Measurements from ENCODE around the gene DNAL1. TPM values are rescaled to one million over a fixed set of nuclear protein-coding genes. Genes with fewer than 3 reads are reported as not detected.

DNAL1 gene
- total and polyA plus RNA-seq, 2 experiments from 2014 or later = 5.9 to 16.7 TPM

- Histone ChIP-seq H3K4me1 (ENCODE audit: insufficient read depth) (peaks cover 8% of the 10 kb centered on the region), H3K9ac (no peak overlapping the region), H3K27ac (no peak overlapping the region), H2AFZ (no peak overlapping the region), H3K9me3 (ENCODE audit: low read depth) (no peaks in the 10 kb centered on the region), H3K36me3 (ENCODE audit: low read depth) (peaks cover 24% of the 10 kb centered on the region), H3K27me3 (replicated peaks; ENCODE audit: insufficient read depth) (no peaks in the 10 kb centered on the region), H3K79me2 (ENCODE audit: insufficient read depth) (peaks cover 16% of the 10 kb centered on the region), H3K4me2 (ENCODE audit: unreplicated experiment) (no peak overlapping the region), H3F3A (ENCODE audit: insufficient read depth) (peaks cover 32% of the 10 kb centered on the region), H4K20me1 (ENCODE audit: insufficient read depth) (no peaks in the 10 kb centered on the region; the same call in 1 of the 2 replicates), H3K9me2 (ENCODE audit: insufficient read depth) (no peaks in the 10 kb centered on the region), H3K4me3 (no peak overlapping the region)
- no peak for DNase-seq
- 96% methylated on average over 3 of the region's 3 CpGs for WGBS, 2 experiments (ENCODE audit: low coverage in 1 of 2, low lambda C conversion rate in 2 of 2, missing lambda C conversion rate in 2 of 2)
- in situ Hi-C loops (cut with MboI) = no loop called here
- TF ChIP-seq EZH2 (IDR thresholded peaks at IDR 0.05; ENCODE audit: insufficient read depth, poor library complexity, severe bottlenecking) (no peak), EZH2phosphoT487 (IDR thresholded peaks at IDR 0.05; ENCODE audit: insufficient read depth, low read depth) (no peak)
Observed at GRCh38 chr14:73717266-73717665, 72.5 kb downstream of the DNAL1 start.

DNA sequence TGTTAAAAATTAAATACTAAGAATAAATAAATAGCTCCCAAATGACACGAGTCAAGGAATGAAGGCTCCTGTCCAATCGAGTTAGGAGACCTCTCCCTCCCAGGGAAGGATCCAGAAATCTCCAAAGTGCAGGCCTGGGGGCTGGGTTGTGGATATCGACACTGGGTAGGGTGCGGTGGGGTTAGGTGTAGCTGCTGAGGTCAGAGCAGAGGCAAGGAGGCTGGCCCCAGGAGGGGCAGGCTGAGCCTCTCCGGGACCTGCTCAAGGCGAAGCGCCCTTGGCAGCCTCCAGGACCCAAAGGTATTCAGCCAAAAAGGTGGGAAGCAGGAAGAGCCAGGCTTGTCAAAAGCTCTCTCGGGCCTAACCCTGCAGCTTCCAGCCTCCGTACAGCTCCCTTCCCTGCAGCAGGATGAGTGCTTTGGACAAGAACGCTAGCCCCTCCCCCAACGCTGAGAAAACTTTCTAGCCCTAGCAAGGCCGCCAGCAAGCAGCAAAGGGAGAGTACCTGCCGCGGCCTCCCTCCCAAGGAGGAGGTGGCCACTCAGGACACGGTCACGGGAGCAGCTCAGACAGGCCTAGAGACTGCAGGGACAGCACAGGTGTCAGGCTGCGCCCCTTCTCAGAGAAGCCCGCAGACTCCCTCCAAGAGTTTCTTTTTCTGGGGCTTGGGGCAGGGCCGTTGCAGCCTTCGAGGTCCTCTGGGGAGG is 73.1 kb downstream of the DNAL1 start:
- Histone ChIP-seq H3K27ac (no peak overlapping the region), H3K9ac (no peak overlapping the region)

DNA sequence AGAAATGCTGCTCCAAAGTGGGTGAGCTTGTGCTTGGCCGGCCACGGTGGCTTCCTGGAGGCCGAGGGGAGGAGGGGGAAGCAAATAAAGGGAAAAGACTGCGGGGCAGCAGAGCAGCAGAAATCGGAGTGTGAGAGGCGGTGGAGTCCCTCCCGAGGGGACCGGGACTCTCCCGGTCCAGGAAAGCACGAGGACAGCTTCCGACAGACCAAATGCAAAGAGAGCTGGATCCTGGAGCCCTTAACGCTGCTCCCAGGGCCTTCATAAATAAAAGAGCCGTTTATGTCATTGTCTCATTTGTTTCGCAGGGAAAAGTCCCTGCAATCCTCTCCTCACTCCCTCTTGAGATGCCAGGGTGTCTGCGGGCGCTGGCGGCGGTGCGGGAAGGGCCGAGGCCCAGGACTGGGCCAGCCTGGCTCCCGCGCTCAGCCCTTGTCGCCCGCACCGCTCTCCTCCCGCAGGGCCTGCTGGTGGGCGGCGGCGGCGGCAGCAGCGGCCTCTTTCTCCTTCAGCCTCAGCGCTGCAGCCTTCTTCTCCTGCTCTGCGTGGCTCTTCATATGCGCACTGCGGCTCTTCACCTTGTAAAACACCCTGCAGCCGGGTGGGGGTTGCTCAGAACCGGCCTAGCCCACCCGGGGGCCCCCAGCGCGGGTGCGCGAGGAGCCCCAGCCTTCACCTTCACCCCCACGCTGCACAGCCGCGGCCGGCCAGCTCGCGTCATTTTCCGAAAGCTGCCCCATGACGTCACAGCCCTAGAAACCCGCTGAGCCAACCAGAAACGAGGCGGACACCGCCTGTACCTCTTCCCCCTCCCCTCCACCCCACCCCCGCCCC is 73.8 kb downstream of the DNAL1 start:
- WGBS, 2 experiments (ENCODE audit: low coverage in 1 of 2, low lambda C conversion rate in 2 of 2, missing lambda C conversion rate in 2 of 2) = 86 to 88% methylated on average over 46 to 55 of the region's 55 CpGs
- no peak for DNase-seq
- no peaks in the 10 kb centered on the region for H4K20me1 ChIP-seq (ENCODE audit: insufficient read depth)
- H3F3A ChIP-seq (ENCODE audit: insufficient read depth) = peaks cover 42% of the 10 kb centered on the region
- in situ Hi-C loops (cut with MboI) = no loop called here
- no peaks in the 10 kb centered on the region for H3K9me2 ChIP-seq (ENCODE audit: insufficient read depth)
- TF ChIP-seq EZH2phosphoT487 (IDR thresholded peaks at IDR 0.05; ENCODE audit: insufficient read depth, low read depth) (no peak), EZH2 (IDR thresholded peaks at IDR 0.05; ENCODE audit: insufficient read depth, poor library complexity, severe bottlenecking) (no peak)
- no peak overlapping the region for H2AFZ ChIP-seq
- no peak overlapping the region for H3K4me3 ChIP-seq
- H3K36me3 ChIP-seq (ENCODE audit: low read depth) = peaks cover 29% of the 10 kb centered on the region
- no peak overlapping the region for H3K4me2 ChIP-seq (ENCODE audit: unreplicated experiment)
- H3K27me3 ChIP-seq (replicated peaks; ENCODE audit: insufficient read depth) = no peaks in the 10 kb centered on the region
- no peak overlapping the region for H3K27ac ChIP-seq
- H3K79me2 ChIP-seq (ENCODE audit: insufficient read depth) = peaks cover 6% of the 10 kb centered on the region
- H3K9me3 ChIP-seq (ENCODE audit: low read depth) = no peaks in the 10 kb centered on the region
- peaks cover 19% of the 10 kb centered on the region for H3K4me1 ChIP-seq (ENCODE audit: insufficient read depth)
- no peak overlapping the region for H3K9ac ChIP-seq

More for the DNA sequence above, 73.1 kb downstream of the DNAL1 start:
- Histone ChIP-seq H3K36me3 (ENCODE audit: low read depth) (peaks cover 29% of the 10 kb centered on the region), H3K4me1 (ENCODE audit: insufficient read depth) (peaks cover 12% of the 10 kb centered on the region), H3K27me3 (replicated peaks; ENCODE audit: insufficient read depth) (no peaks in the 10 kb centered on the region), H3K9me2 (ENCODE audit: insufficient read depth) (no peaks in the 10 kb centered on the region), H3K9me3 (ENCODE audit: low read depth) (no peaks in the 10 kb centered on the region), H3K4me3 (no peak overlapping the region), H2AFZ (no peak overlapping the region), H3F3A (ENCODE audit: insufficient read depth) (peaks cover 35% of the 10 kb centered on the region), H3K79me2 (ENCODE audit: insufficient read depth) (peaks cover 14% of the 10 kb centered on the region), H4K20me1 (ENCODE audit: insufficient read depth) (no peaks in the 10 kb centered on the region; the same call in 1 of the 2 replicates), H3K4me2 (ENCODE audit: unreplicated experiment) (no peak overlapping the region)
- no peak for TF ChIP-seq EZH2phosphoT487 (IDR thresholded peaks at IDR 0.05; ENCODE audit: insufficient read depth, low read depth)
- TF ChIP-seq EZH2 (IDR thresholded peaks at IDR 0.05; ENCODE audit: insufficient read depth, poor library complexity, severe bottlenecking) = no peak
- DNase-seq = no peak
- WGBS, 2 experiments (ENCODE audit: low coverage in 1 of 2, low lambda C conversion rate in 2 of 2, missing lambda C conversion rate in 2 of 2) = 84 to 86% methylated on average over 20 of the region's 20 CpGs
- in situ Hi-C loops (cut with MboI) = no loop called here

DNA sequence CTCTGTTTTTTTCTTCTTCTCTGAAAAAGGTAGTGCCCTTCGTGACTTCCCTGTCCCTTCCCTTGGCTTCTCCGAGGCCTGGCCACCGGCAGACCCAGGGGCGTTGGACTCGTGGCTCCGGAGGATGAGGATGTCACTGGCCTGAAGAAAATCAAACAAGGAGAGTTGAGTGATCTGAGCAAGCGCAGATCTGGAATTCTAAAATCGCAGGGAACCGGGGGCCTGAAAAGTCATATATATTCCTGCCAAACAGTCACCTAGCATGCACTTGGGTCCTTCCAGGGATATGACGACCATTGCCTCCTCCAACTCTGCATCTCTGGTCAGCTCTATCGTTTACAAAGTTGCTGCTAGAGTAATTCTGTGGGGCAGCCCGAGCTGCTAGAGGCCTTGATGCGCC is 74.6 kb downstream of the DNAL1 start:
- in situ Hi-C loops (cut with MboI) = no loop called here

More for the DNA sequence above, 74.6 kb downstream of the DNAL1 start:
- DNase-seq = no peak
- Histone ChIP-seq H3K9ac (no peak overlapping the region), H3K4me3 (no peak overlapping the region), H3K27ac (no peak overlapping the region), H3K36me3 (ENCODE audit: low read depth) (peaks cover 29% of the 10 kb centered on the region), H3K4me2 (ENCODE audit: unreplicated experiment) (no peak overlapping the region), H2AFZ (no peak overlapping the region), H4K20me1 (ENCODE audit: insufficient read depth) (no peaks in the 10 kb centered on the region), H3K9me3 (ENCODE audit: low read depth) (no peaks in the 10 kb centered on the region), H3K79me2 (ENCODE audit: insufficient read depth) (peaks cover 5% of the 10 kb centered on the region; the same call in 1 of the 2 replicates), H3K27me3 (replicated peaks; ENCODE audit: insufficient read depth) (no peaks in the 10 kb centered on the region), H3K9me2 (ENCODE audit: insufficient read depth) (no peaks in the 10 kb centered on the region), H3F3A (ENCODE audit: insufficient read depth) (peaks cover 45% of the 10 kb centered on the region), H3K4me1 (ENCODE audit: insufficient read depth) (peaks cover 24% of the 10 kb centered on the region)
- WGBS, 2 experiments (ENCODE audit: low coverage in 1 of 2, low lambda C conversion rate in 2 of 2, missing lambda C conversion rate in 2 of 2) = 85 to 87% methylated on average over 13 of the region's 13 CpGs
- TF ChIP-seq EZH2phosphoT487 (IDR thresholded peaks at IDR 0.05; ENCODE audit: insufficient read depth, low read depth) (no peak), EZH2 (IDR thresholded peaks at IDR 0.05; ENCODE audit: insufficient read depth, poor library complexity, severe bottlenecking) (no peak)
